ENCODE data around the gene CDS2.

The CDS2 gene

DNA sequence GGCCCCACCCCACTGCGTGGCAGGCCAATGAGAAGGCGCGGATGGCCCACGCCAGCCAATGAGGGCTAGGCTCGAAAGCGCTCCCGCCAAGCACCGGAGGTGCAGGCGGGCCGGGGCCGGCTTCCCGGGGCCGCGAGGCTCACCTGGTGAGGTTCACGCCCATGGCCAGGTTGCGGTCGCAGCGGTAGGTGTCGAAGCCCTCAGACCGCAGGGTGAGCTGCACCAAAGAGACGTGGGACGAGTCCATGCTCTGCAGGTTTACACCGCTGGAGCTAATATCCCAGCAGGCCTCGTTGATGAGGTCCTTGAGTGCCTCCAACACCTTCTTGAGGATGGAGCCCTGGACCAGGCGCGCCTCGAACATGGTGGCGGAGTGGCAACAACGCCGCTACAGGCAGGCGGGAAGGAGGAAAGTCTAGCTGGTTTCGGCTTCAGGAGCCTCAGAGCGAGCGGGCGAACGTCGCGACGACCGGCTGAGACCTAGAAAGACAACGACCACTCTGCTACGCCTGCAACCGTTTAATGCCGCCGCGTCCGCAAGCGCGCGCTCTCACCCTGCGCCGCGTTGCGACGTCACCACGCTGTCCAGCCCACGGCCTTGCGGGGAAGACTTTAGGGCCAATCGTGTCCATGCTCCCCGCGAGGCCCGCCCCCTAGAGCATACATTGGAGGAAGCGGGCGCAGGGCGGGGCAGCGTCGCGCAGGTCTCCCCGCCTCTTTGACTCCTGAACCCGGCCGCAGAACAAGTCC is 7.2 kb upstream of the CDS2 start, which contains the start of gene PCNA:
Gene PCNA, minus strand, starts transcription at position 524 of the 750 bp plus-strand sequence. Its CDS starts 160 bp downstream, at position 364.
- peak within 1 kb of the TSS; percentile 94 for H3K9ac ChIP-seq
- peaks cover 5% of the 10 kb centered on the region; the same call in 1 of the 2 replicates for H4K20me1 ChIP-seq (ENCODE audit: insufficient read depth)
- H3K4me2 ChIP-seq, result peak within 1 kb of the TSS; percentile 91
- H3K27me3 ChIP-seq (ENCODE audit: insufficient read depth, low read depth), result no peaks in the 10 kb centered on the region
- H3K4me1 ChIP-seq (ENCODE audit: low read depth, poor library complexity, severe bottlenecking), result peaks cover 34% of the 10 kb centered on the region
- peaks cover 44% of the 10 kb centered on the region for H3K79me2 ChIP-seq (ENCODE audit: insufficient read depth, low read depth)
- H3K36me3 ChIP-seq (ENCODE audit: insufficient read depth), result peaks cover 10% of the 10 kb centered on the region
- peak within 1 kb of the TSS; percentile 94 for H3K27ac ChIP-seq
- peak within 1 kb of the TSS; percentile 71 for H2AFZ ChIP-seq (ENCODE audit: low read depth)
- TF ChIP-seq CTCF (conservative IDR thresholded peaks at IDR 0.05; ENCODE audit: low read depth, low read length), result no peak
- H3K4me3 ChIP-seq (IDR thresholded peaks at IDR 0.05; ENCODE audit: insufficient read depth, low read depth, low read length), result peak within 1 kb of the TSS; percentile 27

DNA sequence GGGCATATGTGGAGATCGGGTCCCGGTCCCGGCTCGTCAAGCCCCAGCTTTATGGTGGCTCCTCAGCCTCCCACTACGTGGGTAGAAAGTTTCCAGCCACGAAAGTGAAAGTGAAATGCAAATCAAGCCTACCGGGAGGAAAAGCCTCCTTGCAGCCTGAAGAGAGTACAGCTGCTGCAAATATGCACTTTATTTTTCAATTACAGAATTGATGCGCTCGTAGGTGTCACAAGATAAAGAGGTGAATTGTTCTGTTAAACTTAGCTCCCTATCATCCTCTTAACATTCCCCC is 6.7 kb upstream of the CDS2 start:
- Histone ChIP-seq H3K4me2 (peak overlapping the region; percentile 51; the same call in 1 of the 2 replicates), H3K27me3 (ENCODE audit: insufficient read depth, low read depth) (no peaks in the 10 kb centered on the region), H3K4me1 (ENCODE audit: low read depth, poor library complexity, severe bottlenecking) (peaks cover 29% of the 10 kb centered on the region), H3K36me3 (ENCODE audit: insufficient read depth) (peaks cover 10% of the 10 kb centered on the region), H4K20me1 (ENCODE audit: insufficient read depth) (peaks cover 5% of the 10 kb centered on the region; the same call in 1 of the 2 replicates), H2AFZ (ENCODE audit: low read depth) (peak overlapping the region; percentile 71), H3K9ac (no peak overlapping the region), H3K27ac (no peak overlapping the region), H3K4me3 (IDR thresholded peaks at IDR 0.05; ENCODE audit: insufficient read depth, low read depth, low read length) (no peak overlapping the region), H3K79me2 (ENCODE audit: insufficient read depth, low read depth) (peaks cover 40% of the 10 kb centered on the region)
- no peak for TF ChIP-seq CTCF (conservative IDR thresholded peaks at IDR 0.05; ENCODE audit: low read depth, low read length)

DNA sequence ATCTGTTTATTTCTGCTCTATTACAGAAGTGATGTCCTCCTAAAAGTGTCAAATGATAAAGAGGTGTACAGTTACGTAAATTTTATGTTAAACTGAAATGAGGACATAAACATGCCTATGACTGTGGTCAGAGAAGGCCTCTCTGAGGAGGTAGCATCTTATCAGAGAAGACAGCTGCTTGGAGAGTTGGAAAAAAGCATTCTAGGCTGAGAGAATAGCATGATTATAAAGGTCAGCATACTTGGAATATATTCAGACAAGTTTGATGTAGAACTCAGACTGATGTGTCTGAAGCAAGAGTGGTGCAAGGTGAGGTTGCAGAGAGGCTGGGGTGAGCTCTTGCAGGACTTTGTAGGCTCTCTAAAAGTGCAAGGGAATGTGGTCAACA is 3.9 kb upstream of the CDS2 start:
- no peaks in the 10 kb centered on the region for H3K27me3 ChIP-seq (ENCODE audit: insufficient read depth, low read depth)
- H3K79me2 ChIP-seq (ENCODE audit: insufficient read depth, low read depth), result peaks cover 13% of the 10 kb centered on the region
- no peak for TF ChIP-seq CTCF (conservative IDR thresholded peaks at IDR 0.05; ENCODE audit: low read depth, low read length)
- no peak overlapping the region for H3K27ac ChIP-seq
- H4K20me1 ChIP-seq (ENCODE audit: insufficient read depth), result peaks cover 2% of the 10 kb centered on the region; the same call in 1 of the 2 replicates
- 0 out of 2 replicates have a peak, but pooled peaks cover 3% of the 10 kb centered on the region for H3K36me3 ChIP-seq (ENCODE audit: insufficient read depth)
- H3K4me1 ChIP-seq (ENCODE audit: low read depth, poor library complexity, severe bottlenecking), result peaks cover 8% of the 10 kb centered on the region
- no peak overlapping the region for H3K4me2 ChIP-seq
- no peak overlapping the region for H2AFZ ChIP-seq (ENCODE audit: low read depth)
- H3K9ac ChIP-seq, result no peak overlapping the region
- no peak overlapping the region for H3K4me3 ChIP-seq (IDR thresholded peaks at IDR 0.05; ENCODE audit: insufficient read depth, low read depth, low read length)

GRCh38 chr20:5127204-5127858 is 523 bp downstream of the CDS2 start:
- Histone ChIP-seq H3K27ac (peak overlapping the region; percentile 48), H3K36me3 (ENCODE audit: insufficient read depth) (no peaks in the 10 kb centered on the region), H3K79me2 (ENCODE audit: insufficient read depth, low read depth) (peaks cover 14% of the 10 kb centered on the region), H4K20me1 (ENCODE audit: insufficient read depth) (no peaks in the 10 kb centered on the region), H2AFZ (ENCODE audit: low read depth) (peak overlapping the region; percentile 75), H3K4me2 (peak overlapping the region; percentile 74), H3K9ac (peak overlapping the region; percentile 61), H3K27me3 (ENCODE audit: insufficient read depth, low read depth) (no peaks in the 10 kb centered on the region), H3K4me1 (ENCODE audit: low read depth, poor library complexity, severe bottlenecking) (peaks cover 12% of the 10 kb centered on the region), H3K4me3 (IDR thresholded peaks at IDR 0.05; ENCODE audit: insufficient read depth, low read depth, low read length) (no peak overlapping the region)
- TF ChIP-seq CTCF (conservative IDR thresholded peaks at IDR 0.05; ENCODE audit: low read depth, low read length), result no peak

Data from KMS-11 (cell line).